Measurements from ENCODE around the gene ESPN.

GRCh38 chr1:6438047-6438525 is 13.5 kb downstream of the ESPN start:
- TF ChIP-seq ZFP3 (CRISPR knock-in tag; IDR thresholded peaks at IDR 0.05) (no peak), TOX (CRISPR knock-in tag; IDR thresholded peaks at IDR 0.05; ENCODE audit: borderline replicate concordance) (no peak), PPARA (CRISPR knock-in tag; IDR thresholded peaks at IDR 0.05; ENCODE audit: borderline replicate concordance) (no peak), CSDC2 (CRISPR knock-in tag; IDR thresholded peaks at IDR 0.05) (no peak), ZNF70 (CRISPR knock-in tag; IDR thresholded peaks at IDR 0.05) (no peak), ISL1 (CRISPR knock-in tag; IDR thresholded peaks at IDR 0.05) (no peak), PATZ1 (CRISPR knock-in tag; IDR thresholded peaks at IDR 0.05; ENCODE audit: borderline replicate concordance) (no peak), ZNF8 (CRISPR knock-in tag; IDR thresholded peaks at IDR 0.05) (no peak), RARB (CRISPR knock-in tag; IDR thresholded peaks at IDR 0.05) (no peak), ZFP30 (CRISPR knock-in tag; IDR thresholded peaks at IDR 0.05) (no peak), ZNF565 (CRISPR knock-in tag; conservative IDR thresholded peaks at IDR 0.05; ENCODE audit: low read depth) (no peak)
